Keratinocyte (primary cell): ENCODE results near the gene NRG3. TPM values are rescaled to one million over a fixed set of nuclear protein-coding genes. Genes with fewer than 3 reads are reported as not detected.

Source experiments
- DNase-seq: peaks from one replicate; pipeline ENCODE4 v3.0.0-alpha.2; 2011; ENCODE audit warnings: low read depth, missing footprints, low spot score
- FAIRE-seq: peaks from 2 replicates; lab custom pipeline; 2011; peaks lifted over from hg19 to GRCh38; lab: Jason Lieb, UNC
- H2AFZ ChIP-seq: 2 replicates; pipeline ENCODE4 v1.6.0; 2012; ENCODE audit warnings: low read length, control low read depth, inconsistent platforms; ENCODE audit not compliant: control insufficient read depth
- H3K27ac ChIP-seq: 2 replicates; pipeline ENCODE4 v1.5.1; 2011; ENCODE audit warnings: low read length; ENCODE audit not compliant: control insufficient read depth, insufficient read depth
- H3K27me3 ChIP-seq: 3 replicates; pipeline ENCODE4 v1.6.0; 2011; ENCODE audit warnings: low read length; ENCODE audit not compliant: control insufficient read depth, insufficient read depth; ENCODE audit errors: extremely low read depth
- H3K36me3 ChIP-seq, 2 experiments: 2 replicates in 1 of 2; 3 replicates in 1 of 2; pipeline ENCODE4 v1.5.1; 2011; ENCODE audit warnings: low read length in 2 of 2, mild to moderate bottlenecking in 1 of 2; ENCODE audit not compliant: control insufficient read depth in 2 of 2, insufficient read depth in 2 of 2; ENCODE audit errors: extremely low read depth in 1 of 2
- H3K4me1 ChIP-seq: 3 replicates; pipeline ENCODE4 v1.5.1; 2011; ENCODE audit warnings: low read length; ENCODE audit not compliant: control insufficient read depth, insufficient read depth; ENCODE audit errors: extremely low read depth
- H3K4me2 ChIP-seq: 3 replicates; pipeline ENCODE4 v1.6.0; 2011; ENCODE audit warnings: low read depth, low read length; ENCODE audit not compliant: control insufficient read depth, insufficient read depth; ENCODE audit errors: extremely low read depth
- H3K4me3 ChIP-seq, 3 experiments: fragments of 200-600 bp in 1 of 3; sonication (generic) in 1 of 3; 2 replicates in 2 of 3; 3 replicates in 1 of 3; pipeline ENCODE4 v1.5.1; 2011 to 2016; ENCODE audit warnings: low read length in 3 of 3, mild to moderate bottlenecking in 3 of 3, control low read depth in 2 of 3, inconsistent platforms in 1 of 3, low read depth in 1 of 3, mixed read lengths in 1 of 3, mixed run types in 1 of 3, moderate library complexity in 1 of 3; ENCODE audit not compliant: control insufficient read depth in 2 of 3, insufficient read depth in 2 of 3; ENCODE audit errors: extremely low read depth in 1 of 3
- H3K79me2 ChIP-seq: 2 replicates; pipeline ENCODE4 v1.6.0; 2012; ENCODE audit warnings: low read length; ENCODE audit not compliant: control insufficient read depth, insufficient read depth
- H3K9ac ChIP-seq: 3 replicates; pipeline ENCODE4 v1.6.0; 2011; ENCODE audit warnings: low read length; ENCODE audit not compliant: control insufficient read depth, insufficient read depth; ENCODE audit errors: extremely low read depth
- H3K9me1 ChIP-seq: 3 replicates; pipeline ENCODE4 v1.6.0; 2011; ENCODE audit warnings: low read length; ENCODE audit not compliant: control insufficient read depth, insufficient read depth; ENCODE audit errors: extremely low read depth
- H3K9me3 ChIP-seq: 2 replicates; pipeline ENCODE4 v1.5.1; 2012; ENCODE audit warnings: low read depth, low read length; ENCODE audit not compliant: control insufficient read depth
- H4K20me1 ChIP-seq: 3 replicates; pipeline ENCODE4 v1.6.0; 2011; ENCODE audit warnings: low read length; ENCODE audit not compliant: control insufficient read depth, insufficient read depth; ENCODE audit errors: extremely low read depth
- CTCF ChIP-seq, 3 experiments: IDR thresholded peaks in 1 of 3; conservative IDR thresholded peaks in 1 of 3; optimal IDR thresholded peaks in 1 of 3; 2 replicates in 2 of 3; 3 replicates in 1 of 3; pipeline versions ENCODE3 to v1.5.1; 2011; ENCODE audit warnings: low read length in 3 of 3, mild to moderate bottlenecking in 3 of 3, moderate library complexity in 2 of 3, control low read depth in 1 of 3, inconsistent platforms in 1 of 3; ENCODE audit not compliant: insufficient read depth in 2 of 3; ENCODE audit errors: extremely low read depth in 1 of 3
- EZH2 ChIP-seq: IDR thresholded peaks from one replicate; pipeline ENCODE4 v1.6.1; 2012; ENCODE audit warnings: inconsistent platforms, mild to moderate bottlenecking, low read length, moderate library complexity
- dilution Hi-C: fragments of 300-500 bp; cut with MboI; formaldehyde crosslinking; loops from one replicate; pipeline ENCODE4 v1.7.0; 2020; ENCODE audit warnings: low sequenced_read_pairs; ENCODE audit not compliant: extremely low pct_ligation_motif_present
- polyA plus RNA-seq, 5 experiments: library from polyadenylated mRNA; depleted of rRNA in 3 of 5; stranded (reverse) in 3 of 5; stranded (forward) in 1 of 5; unstranded in 1 of 5; fragments of >200 nt; gene quantifications; 1 replicate in 1 of 5; 2 replicates in 3 of 5; 3 replicates in 1 of 5; pipeline versions ENCODE4 v1.2.1 to v1.2.3, GENCODE V29; 2011 to 2012; ENCODE audit warnings: missing spikeins in 2 of 5, low read depth in 1 of 5, low replicate concordance in 1 of 5

NRG3 gene
- polyA plus RNA-seq, 1 donor (not counting 4 experiments of a cell fraction or from before 2014, with no cell fraction given), result not detected

- H3K9me1 ChIP-seq, result no peaks in the 10 kb centered on the region
- no peaks in the 10 kb centered on the region for H3K9me3 ChIP-seq
- no peak overlapping the region for H3K4me2 ChIP-seq
Observed at GRCh38 chr10:82660986-82661385, 786.0 kb downstream of the NRG3 start.

GRCh38 chr10:82661701-82662100 lies 786.7 kb downstream of the NRG3 start:
- Histone ChIP-seq H3K27ac (no peak overlapping the region), H3K9me1 (no peaks in the 10 kb centered on the region), H3K4me3 (no peak overlapping the region), H3K79me2 (no peaks in the 10 kb centered on the region), H4K20me1 (no peaks in the 10 kb centered on the region), H3K4me1 (no peaks in the 10 kb centered on the region), H3K27me3 (no peaks in the 10 kb centered on the region), H2AFZ (no peak overlapping the region), H3K36me3 (no peaks in the 10 kb centered on the region), H3K4me2 (no peak overlapping the region), H3K9ac (no peak overlapping the region), H3K9me3 (no peaks in the 10 kb centered on the region)
- FAIRE-seq, result no peak
- TF ChIP-seq CTCF (optimal IDR thresholded peaks at IDR 0.05 in 1 of 3, IDR thresholded peaks at IDR 0.05 in 1 of 3, conservative IDR thresholded peaks at IDR 0.05 in 1 of 3; ENCODE audit: extremely low read depth in 1 of 3, insufficient read depth in 2 of 3, low read length in 3 of 3), result no peak
- TF ChIP-seq EZH2, result no peak
- dilution Hi-C loops, result no loop called here
- DNase-seq, result no peak

More at GRCh38 chr10:82660986-82661385, 786.0 kb downstream of the NRG3 start:
- DNase-seq, result no peak
- no peak for FAIRE-seq
- no peak overlapping the region for H2AFZ ChIP-seq
- no peak overlapping the region for H3K27ac ChIP-seq
- no peaks in the 10 kb centered on the region for H3K4me1 ChIP-seq
- H3K27me3 ChIP-seq, result no peaks in the 10 kb centered on the region
- H3K79me2 ChIP-seq, result no peaks in the 10 kb centered on the region
- no peak overlapping the region for H3K4me3 ChIP-seq
- H4K20me1 ChIP-seq, result no peaks in the 10 kb centered on the region
- dilution Hi-C loops, result no loop called here
- no peaks in the 10 kb centered on the region for H3K36me3 ChIP-seq
- no peak overlapping the region for H3K9ac ChIP-seq
- no peak for TF ChIP-seq EZH2
- TF ChIP-seq CTCF (optimal IDR thresholded peaks at IDR 0.05 in 1 of 3, IDR thresholded peaks at IDR 0.05 in 1 of 3, conservative IDR thresholded peaks at IDR 0.05 in 1 of 3; ENCODE audit: extremely low read depth in 1 of 3, insufficient read depth in 2 of 3, low read length in 3 of 3), result no peak
